Astrocyte (in vitro differentiated cells and primary cell): Measurements from ENCODE around the gene DENND1B. TPM values are rescaled to one million over a fixed set of nuclear protein-coding genes. Genes with fewer than 3 reads are reported as not detected.

Experiments used
- DNase-seq: peaks from one replicate; pipeline ENCODE4 v3.0.0-alpha.2; 2010; ENCODE audit warnings: low read depth
- FAIRE-seq: peaks from 2 replicates; lab custom pipeline; 2011; peaks lifted over from hg19 to GRCh38; lab: Jason Lieb, UNC
- H2AFZ ChIP-seq: 2 replicates; pipeline ENCODE4 v1.6.0; 2012; ENCODE audit warnings: low read depth, low read length, inconsistent platforms
- H3K27ac ChIP-seq: 2 replicates; pipeline ENCODE4 v1.5.1; 2011; ENCODE audit warnings: low read depth, low read length, inconsistent platforms
- H3K27me3 ChIP-seq: 2 replicates; pipeline ENCODE4 v1.6.0; 2011; ENCODE audit warnings: low read length, inconsistent platforms; ENCODE audit not compliant: insufficient read depth
- H3K36me3 ChIP-seq: 2 replicates; pipeline ENCODE4 v1.5.1; 2011; ENCODE audit warnings: low read length, inconsistent platforms; ENCODE audit not compliant: insufficient read depth
- H3K4me1 ChIP-seq: 2 replicates; pipeline ENCODE4 v1.5.1; 2011; ENCODE audit warnings: low read length, inconsistent platforms; ENCODE audit not compliant: insufficient read depth
- H3K4me2 ChIP-seq: 2 replicates; pipeline ENCODE4 v1.6.0; 2012; ENCODE audit warnings: low read length, inconsistent platforms
- H3K4me3 ChIP-seq: 2 replicates; pipeline ENCODE4 v1.5.1; 2011; ENCODE audit warnings: low read depth, mild to moderate bottlenecking, low read length, inconsistent platforms; ENCODE audit not compliant: insufficient read depth
- H3K79me2 ChIP-seq: 2 replicates; pipeline ENCODE4 v1.6.0; 2012; ENCODE audit warnings: mild to moderate bottlenecking, low read length, inconsistent platforms; ENCODE audit not compliant: insufficient read depth
- H3K9ac ChIP-seq: 2 replicates; pipeline ENCODE4 v1.6.0; 2012; ENCODE audit warnings: mild to moderate bottlenecking, low read length, inconsistent platforms
- H3K9me3 ChIP-seq: 2 replicates; pipeline ENCODE4 v1.5.1; 2012; ENCODE audit warnings: low read depth, mild to moderate bottlenecking, low read length, inconsistent platforms; ENCODE audit not compliant: insufficient read depth
- H4K20me1 ChIP-seq: 2 replicates; pipeline ENCODE4 v1.6.0; 2012; ENCODE audit warnings: low read length, inconsistent platforms; ENCODE audit not compliant: insufficient read depth
- H3K27ac Mint-ChIP-seq: one replicate; pipeline ENCODE4 v1.8.0; 2021; ENCODE audit warnings: mild to moderate bottlenecking, mixed read lengths; ENCODE audit not compliant: unreplicated experiment
- H3K27me3 Mint-ChIP-seq: one replicate; pipeline ENCODE4 v1.8.0; 2021; ENCODE audit warnings: low read depth, mixed read lengths; ENCODE audit not compliant: unreplicated experiment
- H3K36me3 Mint-ChIP-seq: one replicate; pipeline ENCODE4 v1.8.0; 2021; ENCODE audit warnings: low read depth, mixed read lengths; ENCODE audit not compliant: unreplicated experiment
- H3K4me1 Mint-ChIP-seq: one replicate; pipeline ENCODE4 v1.8.0; 2021; ENCODE audit warnings: low read depth, mixed read lengths; ENCODE audit not compliant: unreplicated experiment
- H3K4me3 Mint-ChIP-seq: one replicate; pipeline ENCODE4 v1.8.0; 2021; ENCODE audit warnings: mild to moderate bottlenecking, moderate library complexity, mixed read lengths; ENCODE audit not compliant: unreplicated experiment
- H3K9me3 Mint-ChIP-seq: one replicate; pipeline ENCODE4 v1.8.0; 2021; ENCODE audit warnings: mild to moderate bottlenecking, mixed read lengths; ENCODE audit not compliant: unreplicated experiment
- CTCF ChIP-seq: IDR thresholded peaks from 2 replicates; pipeline ENCODE4 v1.5.1; 2011; ENCODE audit warnings: low read depth, mild to moderate bottlenecking, inconsistent platforms, low read length, moderate library complexity; ENCODE audit not compliant: insufficient read depth
- EZH2 ChIP-seq: IDR thresholded peaks from 2 replicates; pipeline ENCODE4 v1.6.1; 2012; ENCODE audit warnings: mild to moderate bottlenecking, low read length, inconsistent platforms; ENCODE audit not compliant: insufficient read depth
- total RNA-seq: library from RNA; stranded (reverse); gene quantifications from 2 replicates; pipeline ENCODE4 v1.2.1, GENCODE V29; 2021

DENND1B gene
- total RNA-seq, 1 donor from 2014 or later = 9.6 TPM

GRCh38 chr1:197797010-197797409 is 21.7 kb upstream of the DENND1B start:
- Mint-ChIP-seq H3K36me3 (no peaks in the 10 kb centered on the region), H3K9me3 (peaks cover 18% of the 10 kb centered on the region), H3K4me3 (no peak overlapping the region), H3K27me3 (no peaks in the 10 kb centered on the region), H3K4me1 (peaks cover 15% of the 10 kb centered on the region), H3K27ac (no peak overlapping the region)
- no peak for DNase-seq
- Histone ChIP-seq H4K20me1 (no peaks in the 10 kb centered on the region), H3K27me3 (no peaks in the 10 kb centered on the region), H3K9ac (no peak overlapping the region), H3K4me2 (no peak overlapping the region), H3K4me3 (no peak overlapping the region), H3K36me3 (no peaks in the 10 kb centered on the region), H3K79me2 (no peaks in the 10 kb centered on the region), H2AFZ (no peak overlapping the region), H3K27ac (no peak overlapping the region), H3K4me1 (peaks cover 3% of the 10 kb centered on the region), H3K9me3 (peaks cover 16% of the 10 kb centered on the region)
- TF ChIP-seq EZH2 = no peak
- TF ChIP-seq CTCF = no peak
- FAIRE-seq = no peak

- H3K4me1 Mint-ChIP-seq = peaks cover 5% of the 10 kb centered on the region
- no peak overlapping the region for H2AFZ ChIP-seq
- FAIRE-seq = no peak
Observed at GRCh38 chr1:197788741-197789739, 13.8 kb upstream of the DENND1B start.

More at GRCh38 chr1:197788741-197789739, 13.8 kb upstream of the DENND1B start:
- Histone ChIP-seq H3K4me3 (no peak overlapping the region), H3K27me3 (no peaks in the 10 kb centered on the region), H3K4me2 (no peak overlapping the region), H3K9ac (no peak overlapping the region), H3K9me3 (no peaks in the 10 kb centered on the region), H3K27ac (no peak overlapping the region), H3K4me1 (no peaks in the 10 kb centered on the region), H3K36me3 (no peaks in the 10 kb centered on the region), H4K20me1 (no peaks in the 10 kb centered on the region), H3K79me2 (no peaks in the 10 kb centered on the region)
- Mint-ChIP-seq H3K4me3 (no peak overlapping the region), H3K36me3 (no peaks in the 10 kb centered on the region), H3K27ac (no peak overlapping the region), H3K27me3 (no peaks in the 10 kb centered on the region), H3K9me3 (no peaks in the 10 kb centered on the region)
- TF ChIP-seq CTCF (no peak), EZH2 (no peak)
- DNase-seq = no peak
